SH-SY5Y (cell line): ENCODE measurements around the gene PCNT.

Experiments used
- GATA2 ChIP-seq: IDR thresholded peaks from 2 replicates; pipeline ENCODE4 v1.6.1; 2011; ENCODE audit warnings: mild to moderate bottlenecking, low read depth, low read length
- GATA3 ChIP-seq: IDR thresholded peaks from 2 replicates; pipeline ENCODE4 v1.6.1; 2011; ENCODE audit warnings: low read depth, mild to moderate bottlenecking, low read length, moderate library complexity

GRCh38 chr21:46357335-46357604 lies 33.3 kb downstream of the PCNT start:
- TF ChIP-seq GATA2: no peak
- no peak for TF ChIP-seq GATA3
